GM19351 (cell line): ENCODE results near the gene PRPF40B.

Experiments
- ATAC-seq: cut with Tn5 transposase; IDR thresholded peaks from one replicate; pipeline ENCODE4 v1.9.1; 2021; ENCODE audit warnings: mild to moderate bottlenecking, moderate library complexity; ENCODE audit not compliant: unreplicated experiment

PRPF40B gene

GRCh38 chr12:49655595-49656236 is 32.4 kb downstream of the PRPF40B start:
- no peak for ATAC-seq

DNA sequence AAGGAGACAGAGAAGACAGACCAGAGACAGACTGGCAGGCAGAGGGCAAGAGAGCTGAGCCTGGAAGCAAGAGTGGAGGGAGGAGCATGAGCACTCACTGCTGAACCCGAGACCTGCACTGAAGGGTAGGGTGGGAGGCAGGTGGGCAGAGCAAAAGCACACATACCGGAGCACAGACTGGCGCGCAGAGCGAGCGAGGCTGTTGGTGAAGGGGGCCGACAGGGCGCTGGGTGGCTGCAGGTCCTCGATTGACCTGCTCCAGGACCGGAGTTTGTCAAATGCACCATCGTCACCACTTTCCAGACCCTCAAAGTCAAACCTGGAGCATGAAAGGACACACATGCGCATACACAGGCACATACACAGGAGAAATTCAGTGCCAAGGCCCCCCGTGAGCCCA is 34.9 kb downstream of the PRPF40B start:
- no peak for ATAC-seq

DNA sequence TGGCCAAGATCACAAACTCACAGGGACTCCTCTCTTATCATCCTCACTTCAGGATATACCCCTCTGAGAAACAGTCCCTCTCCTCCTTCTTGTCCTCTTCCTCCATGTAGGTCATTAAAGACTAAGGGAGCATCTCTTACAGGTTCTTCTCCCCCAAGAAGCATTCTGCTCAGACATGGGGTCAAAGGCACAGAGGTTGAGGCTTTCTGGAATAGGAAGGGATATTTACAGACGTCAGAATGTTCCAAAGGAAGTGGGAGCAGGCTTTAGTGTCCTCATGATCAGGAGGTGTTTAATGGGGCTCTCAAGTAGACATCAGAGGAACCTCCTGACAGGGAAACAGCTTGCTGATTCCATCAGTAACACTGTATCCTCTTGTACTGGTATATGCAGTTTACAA is 36.4 kb downstream of the PRPF40B start:
- no peak for ATAC-seq

- peak; percentile 50 for ATAC-seq
Observed at GRCh38 chr12:49661191-49661590, 37.8 kb downstream of the PRPF40B start.

DNA sequence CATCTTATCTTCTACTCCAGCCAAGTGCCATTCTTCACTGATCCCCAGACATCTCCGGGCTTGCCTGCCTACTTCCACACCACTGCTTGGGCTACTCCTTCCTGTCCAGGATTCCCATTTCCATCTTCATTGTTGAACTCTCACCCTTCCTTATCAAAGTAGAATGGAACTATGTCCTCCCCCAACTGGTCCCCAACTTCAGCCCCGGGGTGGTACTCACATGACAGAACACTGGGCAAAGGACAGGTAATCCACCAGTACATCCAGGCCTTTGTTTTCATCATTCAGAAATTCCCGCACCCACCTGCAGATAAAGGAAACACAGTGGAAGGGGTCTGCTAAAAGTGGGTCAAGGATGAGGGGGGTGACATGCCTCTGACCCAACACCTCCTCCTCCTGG is 38.4 kb downstream of the PRPF40B start:
- ATAC-seq, result no peak

GRCh38 chr12:49662998-49663843 is 39.9 kb downstream of the PRPF40B start:
- peak; percentile 76 for ATAC-seq

GRCh38 chr12:49664167-49664566 is 40.8 kb downstream of the PRPF40B start:
- ATAC-seq, result no peak

DNA sequence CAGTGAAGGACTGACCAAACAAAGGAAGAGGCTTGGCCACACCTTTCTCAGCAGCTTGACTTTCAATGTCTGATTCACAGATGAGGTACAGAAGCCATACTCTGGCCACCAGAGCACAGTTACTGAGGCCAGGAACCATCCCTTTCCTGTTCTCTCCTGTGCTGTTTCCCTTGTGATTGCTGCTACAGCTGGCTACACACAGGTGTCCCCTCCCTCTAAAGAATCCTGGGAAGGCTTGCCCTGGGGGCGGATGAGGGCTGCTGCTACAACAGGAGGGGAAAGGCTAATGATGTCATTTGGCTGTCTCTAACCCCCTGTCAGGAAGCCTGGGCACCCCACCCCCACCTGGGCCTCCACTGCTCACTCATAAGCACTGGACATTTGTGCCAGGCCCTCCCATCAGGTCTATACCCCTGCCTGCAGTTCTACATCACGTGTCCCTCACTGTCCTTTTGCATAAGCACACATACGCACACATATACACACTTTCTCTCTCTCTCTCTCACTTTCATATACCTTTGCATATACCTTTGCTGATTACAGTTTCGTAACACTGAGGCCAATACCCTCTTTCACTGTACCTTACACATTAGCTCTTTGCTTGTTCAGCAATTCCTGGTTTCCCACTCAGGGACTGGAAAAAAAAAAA is 41.4 kb downstream of the PRPF40B start:
- ATAC-seq, result peak; percentile 70

DNA sequence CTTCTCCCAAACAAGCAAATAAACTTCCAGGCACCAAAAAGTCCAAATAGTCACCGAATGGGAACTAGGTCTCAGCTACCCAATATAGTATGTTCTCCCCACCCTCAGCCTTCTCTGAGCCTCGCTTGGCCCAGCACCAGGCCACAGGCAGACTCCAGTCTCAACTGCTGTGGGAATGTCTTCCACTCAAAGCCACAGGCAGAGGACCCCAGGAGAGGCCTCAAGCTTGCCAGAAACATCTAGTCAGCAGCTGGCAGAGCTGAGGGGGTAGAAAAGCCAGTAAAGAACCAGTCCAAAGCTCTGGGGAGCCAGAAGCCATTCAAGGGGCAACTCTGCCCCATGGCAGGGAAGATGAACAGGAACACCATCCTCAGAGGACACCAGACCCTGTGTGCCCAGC is 42.0 kb downstream of the PRPF40B start:
- no peak for ATAC-seq

GRCh38 chr12:49666176-49666575 is 42.8 kb downstream of the PRPF40B start:
- no peak for ATAC-seq

DNA sequence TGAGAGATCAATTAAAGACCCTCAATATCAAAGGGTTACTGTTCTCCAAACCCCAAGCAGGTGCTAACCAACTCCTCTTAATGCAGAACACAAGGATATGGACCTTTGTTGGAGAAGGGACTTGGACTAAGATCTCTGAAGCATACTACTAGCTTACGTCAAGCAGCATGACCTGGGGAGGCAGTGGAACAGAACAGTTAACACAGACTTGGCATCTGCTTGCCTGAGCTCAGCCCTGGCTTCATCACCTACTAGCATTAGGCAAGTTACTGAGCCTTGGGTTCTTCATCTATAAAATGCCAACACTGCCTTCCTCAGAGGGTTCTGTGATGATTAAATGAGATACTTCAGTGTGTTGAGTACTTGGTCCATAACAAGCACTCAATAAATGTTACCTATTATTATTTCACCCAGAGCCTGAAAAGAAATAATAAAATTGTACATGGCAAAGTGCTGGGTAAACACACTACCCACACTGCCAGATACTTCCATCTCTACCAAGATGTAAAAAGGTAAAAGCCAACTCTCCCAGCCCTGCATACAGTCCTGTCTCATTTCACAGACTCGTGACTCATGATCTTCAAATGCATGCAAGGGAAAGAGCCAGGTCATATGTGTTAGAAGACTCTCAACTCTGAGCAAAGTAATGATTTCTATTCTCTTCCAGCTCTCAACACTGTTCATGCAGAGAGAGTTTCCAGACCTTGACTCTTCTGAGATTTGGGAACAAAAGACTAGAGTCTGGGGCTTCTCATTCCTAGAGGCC is 44.1 kb downstream of the PRPF40B start:
- ATAC-seq, result no peak

DNA sequence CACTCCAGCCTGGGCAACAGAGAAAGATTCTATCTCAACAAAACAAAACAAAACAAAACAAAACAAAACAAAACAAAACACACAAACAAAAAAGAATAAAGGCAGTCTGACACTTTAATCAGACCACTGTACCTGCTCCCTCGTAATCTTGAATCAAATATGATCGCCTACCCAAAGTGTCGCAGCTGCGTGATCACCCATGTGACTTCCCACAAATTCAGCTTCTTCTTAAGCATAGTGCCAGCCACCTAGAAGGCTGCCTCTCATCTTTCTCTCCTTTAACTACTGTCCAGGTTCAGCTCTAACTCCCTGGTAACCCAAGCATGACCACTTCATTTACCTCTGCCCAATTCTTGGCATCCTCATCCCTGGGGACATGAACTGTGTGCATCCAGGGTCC is 46.4 kb downstream of the PRPF40B start:
- no peak for ATAC-seq

DNA sequence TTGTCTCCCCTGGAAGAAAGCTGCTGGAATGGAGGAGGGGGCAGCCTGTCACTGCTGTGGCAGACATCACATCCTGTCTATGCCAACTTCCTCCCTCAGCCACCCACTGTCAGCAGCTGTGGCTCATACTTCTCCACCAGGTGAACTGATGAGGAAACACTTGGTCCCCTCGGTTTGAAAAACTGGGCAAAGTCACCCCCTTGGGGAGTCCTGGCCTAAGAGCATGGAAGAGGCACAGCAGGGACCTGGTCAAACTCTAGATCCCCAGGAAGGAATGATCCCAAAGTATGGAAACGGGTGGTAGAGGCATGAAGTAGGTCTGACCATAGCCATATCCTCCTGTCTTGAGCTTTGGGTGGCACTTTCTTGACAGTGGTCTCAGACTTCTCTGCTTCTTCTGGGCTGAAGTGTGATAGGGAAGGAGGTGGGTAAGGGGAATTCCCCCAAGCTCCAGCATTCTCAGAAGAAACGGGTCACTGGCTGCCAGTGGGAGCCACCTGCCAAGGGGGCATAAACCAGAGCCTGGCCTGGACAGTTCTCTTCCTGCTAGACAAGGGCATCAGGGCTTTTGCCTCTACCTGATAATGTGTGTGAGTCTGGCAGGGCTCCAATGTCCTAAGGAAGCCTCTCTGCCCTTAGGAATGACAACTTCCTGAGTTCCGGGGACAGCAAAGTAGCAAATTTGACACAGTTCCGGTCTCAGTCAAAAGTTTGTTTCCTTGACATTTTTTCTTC is 47.8 kb downstream of the PRPF40B start:
- ATAC-seq, result no peak

- no peak for ATAC-seq
Observed at GRCh38 chr12:49672301-49673217, 49.2 kb downstream of the PRPF40B start.

- ATAC-seq, result no peak
Observed at GRCh38 chr12:49673446-49674317, 50.3 kb downstream of the PRPF40B start.

DNA sequence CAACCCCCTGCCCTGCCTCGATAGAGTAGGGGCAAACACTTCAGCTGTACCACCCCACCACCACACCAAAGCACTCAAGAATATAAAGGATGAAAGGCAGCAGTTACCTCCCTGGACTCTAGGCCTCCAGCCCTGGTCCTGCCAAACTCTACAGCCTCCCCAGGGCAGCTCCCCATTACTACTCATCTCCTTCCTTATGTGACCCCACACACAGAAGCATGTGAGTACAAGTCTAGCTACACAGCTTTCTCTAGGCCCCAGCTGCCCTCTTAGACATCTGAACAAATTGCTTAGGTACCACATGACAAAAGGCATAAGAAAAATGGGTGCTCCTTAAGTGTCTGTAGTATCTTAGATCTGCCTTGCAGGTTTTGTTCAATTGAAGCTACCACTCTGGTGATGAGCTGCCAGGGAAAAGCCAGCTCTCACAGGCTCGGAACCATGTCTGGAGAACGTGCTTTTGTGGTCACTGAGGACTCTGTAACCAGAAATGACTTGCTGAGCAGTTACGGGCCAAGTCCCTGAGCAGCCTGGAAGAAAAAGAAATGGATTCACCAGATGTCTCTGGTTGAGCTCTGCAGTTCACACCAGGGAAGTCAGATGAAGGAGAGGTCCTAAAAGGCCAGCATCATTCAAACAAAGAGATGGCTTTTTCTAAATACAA is 51.1 kb downstream of the PRPF40B start:
- no peak for ATAC-seq

DNA sequence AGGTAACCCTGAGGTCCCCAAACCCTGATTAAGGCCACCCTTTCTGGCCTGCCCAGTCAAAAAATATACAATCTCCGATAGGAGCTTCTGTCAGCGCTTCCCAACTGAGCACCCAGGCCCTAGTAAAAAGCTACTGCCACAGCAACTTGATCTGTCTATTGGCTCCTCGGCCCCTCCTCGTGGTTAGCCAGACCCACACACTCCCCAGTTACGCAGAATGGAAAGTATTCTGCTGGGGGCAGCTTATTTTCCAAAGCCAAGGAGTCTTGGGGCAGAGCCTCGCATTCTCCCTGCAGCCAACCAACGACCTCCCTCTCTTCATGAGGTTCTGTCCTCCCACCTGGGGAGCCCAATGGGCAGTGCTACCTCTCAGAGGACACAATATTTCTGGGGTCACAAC is 51.8 kb downstream of the PRPF40B start:
- ATAC-seq, result no peak

GRCh38 chr12:49678711-49679110 is 55.4 kb downstream of the PRPF40B start:
- ATAC-seq, result no peak
